Inflammatory macrophage treated with lipopolysaccharide for 1 hour (primary cell): ENCODE data around the gene GLCCI1.
"Not testable (repeated sequence)": the region's sequence is repeated elsewhere in the genome, so short reads cannot be mapped to it uniquely, and the experiment has no call there.

Source experiments
- DNase-seq, 2 donors: peaks; one replicate each; pipeline ENCODE4 v3.0.0-alpha.2; 2020 to 2022

GLCCI1 gene

GRCh38 chr7:8056439-8056838, 87.8 kb downstream of the GLCCI1 start:
- DNase-seq: no peak

- DNase-seq: no peak
Observed at GRCh38 chr7:8057566-8057965, 89.0 kb downstream of the GLCCI1 start.

- no peak for DNase-seq
Observed at GRCh38 chr7:8058322-8058721, 89.7 kb downstream of the GLCCI1 start.

- no peak for DNase-seq
Observed at GRCh38 chr7:8058852-8059251, 90.3 kb downstream of the GLCCI1 start.

- no peak for DNase-seq
Observed at GRCh38 chr7:8060241-8060640, 91.6 kb downstream of the GLCCI1 start.

GRCh38 chr7:8063300-8063699, 94.7 kb downstream of the GLCCI1 start:
- not testable (repeated sequence) for DNase-seq

- DNase-seq: no peak
Observed at GRCh38 chr7:8063706-8064297, 95.2 kb downstream of the GLCCI1 start.

- no peak for DNase-seq
Observed at GRCh38 chr7:8064828-8065227, 96.2 kb downstream of the GLCCI1 start.

- DNase-seq: no peak
Observed at GRCh38 chr7:8065356-8065813, 96.8 kb downstream of the GLCCI1 start.

- no peak for DNase-seq
Observed at GRCh38 chr7:8068892-8069686, 100.5 kb downstream of the GLCCI1 start.

- DNase-seq: no peak
Observed at GRCh38 chr7:8070451-8071180, 102.0 kb downstream of the GLCCI1 start.

GRCh38 chr7:8078418-8078817, 109.8 kb downstream of the GLCCI1 start:
- no peak for DNase-seq

GRCh38 chr7:8082762-8083161, 114.2 kb downstream of the GLCCI1 start:
- no peak for DNase-seq

GRCh38 chr7:8084836-8085235, 116.2 kb downstream of the GLCCI1 start:
- no peak for DNase-seq

GRCh38 chr7:8085420-8085819, 116.8 kb downstream of the GLCCI1 start:
- no peak for DNase-seq

- no peak for DNase-seq
Observed at GRCh38 chr7:8086239-8086638, 117.6 kb downstream of the GLCCI1 start.

GRCh38 chr7:8089036-8089780, 120.6 kb downstream of the GLCCI1 start:
- DNase-seq: no peak

GRCh38 chr7:8092140-8092539, 123.5 kb downstream of the GLCCI1 start:
- DNase-seq: no peak

- no peak for DNase-seq
Observed at GRCh38 chr7:8094164-8095140, 125.9 kb downstream of the GLCCI1 start.

- not testable (repeated sequence) for DNase-seq
Observed at GRCh38 chr7:8101292-8101691, 132.7 kb downstream of the GLCCI1 start.

GRCh38 chr7:8103282-8103681, 134.7 kb downstream of the GLCCI1 start:
- DNase-seq: no peak
